Measurements from ENCODE around the gene PPDPF.
A peak's percentile ranks its signal among the peaks of the same experiment; 100 is the strongest.

GRCh38 chr20:63520504-63520933 lies at the start of gene PPDPF:
- TF ChIP-seq CTCF (IDR thresholded peaks at IDR 0.05) (no peak), POLR2A (IDR thresholded peaks at IDR 0.05) (peak in 3 of 4 donors; percentile 26 to 96 (median 93))
